Spleen (tissue), 7 donors: Measurements from ENCODE around the gene GRIK4.

Experiments
- CTCF ChIP-seq, 11 experiments: fragments of 200-600 bp in 7 of 11; fragments of 450-650 bp in 4 of 11; sonication (generic) in 4 of 11; IDR thresholded peaks in 8 of 11; conservative IDR thresholded peaks in 3 of 11; 1 replicate in 7 of 11; 2 replicates in 4 of 11; pipeline versions ENCODE4 v1.4.0 to v1.8.0; 2016 to 2021; ENCODE audit warnings: antibody characterized with exemption in 11 of 11, inconsistent platforms in 4 of 11, mild to moderate bottlenecking in 1 of 11
- POLR2A ChIP-seq, 3 donors: fragments of 450-650 bp; IDR thresholded peaks; one replicate each; pipeline ENCODE4 v1.5.1; 2017; ENCODE audit warnings: antibody characterized with exemption in 3 of 3, mild to moderate bottlenecking in 1 of 3
- donor health status: DM: no; HTN: no; CAD: no; lungs with moderate emphysema.
- donor health status: DM: no; HTN: no; CAD: no.
- donor health status: DM: no; HTN: no; CAD: no.

GRCh38 chr11:120501440-120501839 lies 10.1 kb upstream of the GRIK4 start:
- no peak for TF ChIP-seq POLR2A (IDR thresholded peaks at IDR 0.05)
- no peak for TF ChIP-seq CTCF (IDR thresholded peaks at IDR 0.05 in 8 of 11, conservative IDR thresholded peaks at IDR 0.05 in 3 of 11)
